ENCODE data around the gene PSMD5. TPM values are rescaled to one million over a fixed set of nuclear protein-coding genes. Genes with fewer than 3 reads are reported as not detected.

The PSMD5 gene
- total RNA-seq, 1 donor from 2014 or later = 31.0 TPM

- DNase-seq (ENCODE audit: low spot score in 2 of 2) = no peak
- FAIRE-seq = no peak
Measured at GRCh38 chr9:120857481-120857880, 14.8 kb upstream of the PSMD5 start.

- DNase-seq (ENCODE audit: low spot score in 2 of 2) (no peak), FAIRE-seq (no peak)
Measured at GRCh38 chr9:120856700-120857099, 14.0 kb upstream of the PSMD5 start.

- FAIRE-seq = no peak
- DNase-seq (ENCODE audit: low spot score in 2 of 2) = no peak
Measured at GRCh38 chr9:120855827-120856670, 13.3 kb upstream of the PSMD5 start.

GRCh38 chr9:120854596-120855327 is 12.0 kb upstream of the PSMD5 start:
- FAIRE-seq (no peak), DNase-seq (ENCODE audit: low spot score in 2 of 2) (no peak)

GRCh38 chr9:120853198-120853597 is 10.5 kb upstream of the PSMD5 start:
- no peak for DNase-seq (ENCODE audit: low spot score in 2 of 2)
- no peak for FAIRE-seq

- DNase-seq (ENCODE audit: low spot score in 2 of 2) (no peak), FAIRE-seq (no peak)
Measured at GRCh38 chr9:120852240-120853010, 9.7 kb upstream of the PSMD5 start.

GRCh38 chr9:120851449-120851848 is 8.7 kb upstream of the PSMD5 start:
- DNase-seq (ENCODE audit: low spot score in 2 of 2) = no peak
- no peak for FAIRE-seq

GRCh38 chr9:120850315-120850714 is 7.6 kb upstream of the PSMD5 start:
- FAIRE-seq = no peak
- DNase-seq (ENCODE audit: low spot score in 2 of 2) = no peak

GRCh38 chr9:120846906-120847305 is 4.2 kb upstream of the PSMD5 start:
- DNase-seq (ENCODE audit: low spot score in 2 of 2) (no peak), FAIRE-seq (no peak)

- FAIRE-seq (no peak), DNase-seq (ENCODE audit: low spot score in 2 of 2) (no peak)
Measured at GRCh38 chr9:120846251-120846889, 3.6 kb upstream of the PSMD5 start.

GRCh38 chr9:120845255-120845654 is 2.5 kb upstream of the PSMD5 start:
- FAIRE-seq (no peak), DNase-seq (ENCODE audit: low spot score in 2 of 2) (no peak)

GRCh38 chr9:120841930-120842684 is 615 bp downstream of the PSMD5 start:
- FAIRE-seq = no peak
- DNase-seq (ENCODE audit: low spot score in 2 of 2) = no peak

- DNase-seq (ENCODE audit: low spot score in 2 of 2) = no peak
- no peak for FAIRE-seq
Measured at GRCh38 chr9:120839146-120839545, 3.6 kb downstream of the PSMD5 start.

- FAIRE-seq (no peak), DNase-seq (ENCODE audit: low spot score in 2 of 2) (no peak)
Measured at GRCh38 chr9:120837921-120838320, 4.8 kb downstream of the PSMD5 start.

GRCh38 chr9:120833325-120833724 is 9.4 kb downstream of the PSMD5 start:
- FAIRE-seq (no peak), DNase-seq (ENCODE audit: low spot score in 2 of 2) (no peak)

- DNase-seq (ENCODE audit: low spot score in 2 of 2) = no peak
- no peak for FAIRE-seq
Measured at GRCh38 chr9:120832807-120833206, 9.9 kb downstream of the PSMD5 start.

GRCh38 chr9:120830865-120831264 is 11.9 kb downstream of the PSMD5 start:
- no peak for DNase-seq (ENCODE audit: low spot score in 2 of 2)
- no peak for FAIRE-seq

- DNase-seq (ENCODE audit: low spot score in 2 of 2) (no peak), FAIRE-seq (no peak)
Measured at GRCh38 chr9:120830151-120830550, 12.6 kb downstream of the PSMD5 start.

GRCh38 chr9:120829650-120830049 is 13.1 kb downstream of the PSMD5 start:
- DNase-seq (ENCODE audit: low spot score in 2 of 2) (no peak), FAIRE-seq (no peak)

- no peak for DNase-seq (ENCODE audit: low spot score in 2 of 2)
- FAIRE-seq = no peak
Measured at GRCh38 chr9:120820095-120820494, 22.6 kb downstream of the PSMD5 start.
